HepG2 (cell line): ENCODE measurements around the gene VARS1. TPM values are rescaled to one million over a fixed set of nuclear protein-coding genes. Genes with fewer than 3 reads are reported as not detected.

ENCODE experiments used
- ATAC-seq: fragments of 200-7000 bp; cut with Tn5 transposase; 3 replicates; pipeline ENCODE4 v1.9.1; 2020; ENCODE audit warnings: mild to moderate bottlenecking, moderate library complexity
- BruUV-seq: library from RNA; stranded (reverse); fragments of 400-500 nt; replicated peaks from 2 replicates; lab custom pipeline; 2021; lab: Mats Ljungman, UMichigan
- CTCF ChIA-PET: fragments of 300-600 bp; formaldehyde crosslinking; extraction: SDS; loops from one replicate; lab custom pipeline; 2021; ENCODE audit warnings: low total read pairs, inconsistent platforms, low intra/inter-chr PET ratio; lab: Yijun Ruan, JAX
- POLR2A ChIA-PET: fragments of 350-600 bp; sonication (Branson Sonifier 250); formaldehyde crosslinking; loops from one replicate; lab custom pipeline; 2020; ENCODE audit warnings: antibody characterized with exemption, inconsistent platforms; lab: Yijun Ruan, JAX
- DNase-seq: peaks from one replicate; pipeline ENCODE4 v3.0.0-alpha.2; 2015; ENCODE audit warnings: low spot score
- FAIRE-seq: peaks from 3 replicates; lab custom pipeline; 2011; peaks lifted over from hg19 to GRCh38; lab: Jason Lieb, UNC
- H2AFZ ChIP-seq: one replicate; pipeline ENCODE4 v1.6.1; 2011; ENCODE audit warnings: low read length, inconsistent platforms
- H3K27ac ChIP-seq: fragments of 300-600 bp; 3 replicates; pipeline ENCODE4 v1.8.0; 2011; ENCODE audit warnings: mixed run types, mild to moderate bottlenecking, mixed read lengths, low read length, inconsistent platforms; ENCODE audit not compliant: insufficient read depth; ENCODE audit errors: extremely low read length
- H3K27me3 ChIP-seq, 2 experiments: fragments of 200-600 bp in 1 of 2; 2 replicates in 1 of 2; 3 replicates in 1 of 2; pipeline versions ENCODE4 v1.6.0 to v1.8.0; 2011; ENCODE audit warnings: low read length in 2 of 2, mild to moderate bottlenecking in 2 of 2, moderate library complexity in 2 of 2, inconsistent platforms in 1 of 2; ENCODE audit not compliant: insufficient read depth in 2 of 2, control insufficient read depth in 1 of 2
- H3K36me3 ChIP-seq, 2 experiments: fragments of 200-600 bp in 1 of 2; replicated peaks in 1 of 2; 2 replicates in 1 of 2; 3 replicates in 1 of 2; pipeline versions ENCODE4 v1.5.1 to v1.8.0; 2011; ENCODE audit warnings: low read length in 2 of 2, inconsistent platforms in 1 of 2; ENCODE audit not compliant: insufficient read depth in 2 of 2, control insufficient read depth in 1 of 2
- H3K4me1 ChIP-seq: 2 replicates; pipeline ENCODE4 v1.5.1; 2012; ENCODE audit warnings: low read length, inconsistent platforms; ENCODE audit not compliant: insufficient read depth
- H3K4me2 ChIP-seq: 2 replicates; pipeline ENCODE4 v1.6.0; 2011; ENCODE audit warnings: low read depth, low read length, inconsistent platforms
- H3K4me3 ChIP-seq, 3 experiments: fragments of 200-600 bp in 1 of 3; sonication (generic), shearing (Covaris generic) in 1 of 3; replicated peaks in 1 of 3; 2 replicates each; pipeline ENCODE4 v1.5.1; 2011 to 2016; ENCODE audit warnings: low read length in 3 of 3, inconsistent platforms in 2 of 3, low read depth in 2 of 3, mild to moderate bottlenecking in 2 of 3, control low read depth in 1 of 3, mixed read lengths in 1 of 3; ENCODE audit not compliant: insufficient read depth in 1 of 3
- H3K79me2 ChIP-seq: one replicate; pipeline ENCODE4 v1.6.1; 2011; ENCODE audit warnings: low read length, inconsistent platforms; ENCODE audit not compliant: insufficient read depth
- H3K9ac ChIP-seq: 2 replicates; pipeline ENCODE4 v1.6.0; 2011; ENCODE audit warnings: mild to moderate bottlenecking, low read depth, low read length, inconsistent platforms; ENCODE audit not compliant: insufficient read depth
- H3K9me3 ChIP-seq: 2 replicates; pipeline ENCODE4 v1.5.1; 2012; ENCODE audit warnings: mild to moderate bottlenecking, low read length
- H4K20me1 ChIP-seq: 2 replicates; pipeline ENCODE4 v1.6.0; 2011; ENCODE audit warnings: inconsistent platforms, mild to moderate bottlenecking, low read length, moderate library complexity; ENCODE audit not compliant: insufficient read depth
- HMG20B ChIP-seq: conservative IDR thresholded peaks from 2 replicates; pipeline ENCODE4 v1.6.1; 2016; ENCODE audit warnings: missing genetic modification reagents, missing compliant biosample characterization
- U2AF2 ChIP-seq: fragments of 200-400 bp; formaldehyde crosslinking; IDR thresholded peaks from 2 replicates; pipeline ENCODE4 v1.6.1; 2017; ENCODE audit warnings: low read depth, mild to moderate bottlenecking, low read length
- WGBS: methylation state at CpG from one replicate; pipeline ENCODE4 v1.1.6; 2017; ENCODE audit warnings: low lambda C conversion rate; 5-methylcytosine and 5-hydroxymethylcytosine counted together
- in situ Hi-C: cut with HindIII; loops from 2 replicates; pipeline ENCODE4 v1.10.0; 2017; ENCODE audit warnings: low pct_unique_long_range_greater_than_20kb; ENCODE audit not compliant: extremely low pct_ligation_motif_present
- intact Hi-C: fragments of 100-400 bp; cut with micrococcal nuclease; formaldehyde crosslinking; loops from one replicate; pipeline ENCODE4 v1.10.0; 2022; ENCODE audit not compliant: unreplicated experiment
- polyA plus RNA-seq, 8 experiments: library from polyadenylated mRNA; depleted of rRNA in 3 of 8; stranded (reverse) in 7 of 8; unstranded in 1 of 8; fragments of >200 nt; fragmentation: Illumina TruSeq in 4 of 8; extraction: Trizol in 4 of 8; gene quantifications; 2 replicates each; pipeline versions ENCODE4 v1.2.1 to v1.2.3, GENCODE V29; 2011 to 2016; ENCODE audit warnings: low read depth in 4 of 8, missing spikeins in 1 of 8, mixed read lengths in 1 of 8; ENCODE audit not compliant: insufficient read depth in 1 of 8
- total RNA-seq, 5 experiments: library from RNA; depleted of rRNA; stranded (reverse); fragments of >200 nt; fragmentation: Illumina TruSeq; extraction: Trizol; gene quantifications; 2 replicates each; pipeline ENCODE4 v1.2.3, GENCODE V29; 2016; ENCODE audit warnings: low read depth in 1 of 5
- TF ChIP-seq, protein P1 (sequence below): sonication (generic); formaldehyde crosslinking; IDR thresholded peaks from 2 replicates; pipeline ENCODE4 v1.4.0; 2020; ENCODE audit warnings: missing genetic modification reagents

VARS1 gene
- total and polyA plus RNA-seq, 2 of the 13 experiments (the other 11 are each of a cell fraction or from before 2014, with no cell fraction given): 14.7 to 56.1 TPM

DNA sequence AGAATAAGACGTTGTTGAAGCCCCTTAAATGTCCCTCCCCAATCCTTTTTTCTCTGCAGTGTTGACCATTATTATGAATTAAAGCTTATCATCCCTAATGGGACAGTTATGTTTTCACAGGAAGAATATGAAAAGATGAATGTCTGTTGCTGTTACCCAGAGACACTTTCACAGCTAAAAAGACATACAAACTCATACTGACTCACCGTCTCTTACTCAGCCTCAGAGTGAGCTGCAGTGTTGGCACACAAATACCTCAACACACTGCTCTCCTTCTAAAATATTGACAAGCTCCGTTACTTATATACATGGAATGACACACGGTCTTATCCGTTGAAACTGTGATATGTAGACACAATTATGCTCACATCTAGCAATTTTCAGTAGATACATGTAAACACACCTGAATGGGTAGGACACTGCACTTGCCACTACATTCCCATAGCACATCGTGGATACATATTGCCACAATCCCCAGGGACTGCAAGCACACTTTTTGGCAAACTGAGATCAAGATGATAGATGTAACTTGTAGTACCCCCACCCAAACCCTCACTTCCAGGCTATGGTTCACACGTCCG, 42.7 kb downstream of the VARS1 start:
- WGBS: 75% methylated on average over 8 of the region's 8 CpGs
- BruUV-seq: TSS peak; percentile 26

DNA sequence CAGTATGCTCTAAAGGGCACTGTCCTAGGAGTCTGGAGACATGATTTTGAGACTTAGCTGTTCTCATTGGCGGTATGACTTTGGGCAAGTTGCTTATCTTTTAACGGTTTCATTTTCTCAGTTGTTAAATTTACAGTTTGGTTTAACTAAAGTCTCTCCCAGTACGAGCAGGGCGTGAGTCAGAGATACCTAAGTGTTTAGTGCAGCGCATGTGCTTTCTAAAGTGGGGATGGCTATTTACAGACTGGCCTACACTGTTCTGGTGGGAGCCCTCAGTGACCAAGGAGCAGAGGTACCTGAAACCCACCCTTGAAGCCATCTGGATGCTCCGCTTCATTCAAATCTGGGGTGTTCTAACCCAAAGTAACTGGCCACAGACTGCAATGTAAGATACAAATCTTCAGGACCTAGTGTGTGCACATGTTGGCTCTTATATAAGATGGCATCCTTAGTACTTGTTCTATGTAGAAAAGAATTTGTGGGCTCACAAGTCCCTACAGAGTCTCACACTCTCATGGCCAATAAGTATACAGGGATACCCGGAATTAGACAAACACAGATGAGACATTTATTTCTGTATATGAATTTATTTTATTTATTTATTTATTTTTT, 45.0 kb downstream of the VARS1 start:
- H3K9me3 ChIP-seq: no peaks in the 10 kb centered on the region
- WGBS: 92% methylated on average over 7 of the region's 7 CpGs
- H2AFZ ChIP-seq: no peak overlapping the region
- no peak overlapping the region for H3K9ac ChIP-seq
- CTCF ChIA-PET: no interaction called here
- H3K4me2 ChIP-seq: no peak overlapping the region
- no peaks in the 10 kb centered on the region for H4K20me1 ChIP-seq
- POLR2A ChIA-PET: interaction anchor here (1.1 to 4.7 kb wide), 3 partner anchors 13 to 95 kb away, joined by 3 to 106 read pairs (median 4); partner anchors contain the start of genes APOM, CLIC1 and MSH5
- H3K4me3 ChIP-seq: no peak overlapping the region
- DNase-seq (no peak), ATAC-seq (no peak), FAIRE-seq (no peak)
- in situ Hi-C loops (no loop called here), intact Hi-C loops (no loop called here)
- TF ChIP-seq U2AF2: no peak
- TF ChIP-seq, protein P1, sequence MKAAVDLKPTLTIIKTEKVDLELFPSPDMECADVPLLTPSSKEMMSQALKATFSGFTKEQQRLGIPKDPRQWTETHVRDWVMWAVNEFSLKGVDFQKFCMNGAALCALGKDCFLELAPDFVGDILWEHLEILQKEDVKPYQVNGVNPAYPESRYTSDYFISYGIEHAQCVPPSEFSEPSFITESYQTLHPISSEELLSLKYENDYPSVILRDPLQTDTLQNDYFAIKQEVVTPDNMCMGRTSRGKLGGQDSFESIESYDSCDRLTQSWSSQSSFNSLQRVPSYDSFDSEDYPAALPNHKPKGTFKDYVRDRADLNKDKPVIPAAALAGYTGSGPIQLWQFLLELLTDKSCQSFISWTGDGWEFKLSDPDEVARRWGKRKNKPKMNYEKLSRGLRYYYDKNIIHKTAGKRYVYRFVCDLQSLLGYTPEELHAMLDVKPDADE (CRISPR knock-in tag): no peak
- H3K36me3 ChIP-seq: no peaks in the 10 kb centered on the region
- no peak overlapping the region for H3K27ac ChIP-seq
- no peaks in the 10 kb centered on the region for H3K79me2 ChIP-seq
- BruUV-seq: TSS peak; percentile 27
- peaks cover 30% of the 10 kb centered on the region for H3K4me1 ChIP-seq
- no peaks in the 10 kb centered on the region for H3K27me3 ChIP-seq

More for the DNA sequence above, 42.7 kb downstream of the VARS1 start:
- FAIRE-seq (peak; percentile 32), DNase-seq (no peak), ATAC-seq (peak; percentile 33; the same call in 1 of the 3 replicates)
- POLR2A ChIA-PET: interaction anchor here (0.8 to 11.5 kb wide), 4 partner anchors 14 to 75 kb away, joined by 3 to 96 read pairs (median 8); partner anchors contain the start of genes CLIC1, HSPA1B, MSH5 and VWA7
- H3K4me3 ChIP-seq: no peak overlapping the region
- in situ Hi-C loops: no loop called here
- no peak for TF ChIP-seq HMG20B (CRISPR knock-in tag)
- H3K27me3 ChIP-seq: no peaks in the 10 kb centered on the region
- peaks cover 11% of the 10 kb centered on the region for H3K4me1 ChIP-seq
- H4K20me1 ChIP-seq: no peaks in the 10 kb centered on the region
- H3K36me3 ChIP-seq: no peaks in the 10 kb centered on the region
- no peak overlapping the region for H3K9ac ChIP-seq
- intact Hi-C loops: no loop called here
- no peaks in the 10 kb centered on the region for H3K79me2 ChIP-seq
- H3K27ac ChIP-seq: no peak overlapping the region
- CTCF ChIA-PET: no interaction called here
- H2AFZ ChIP-seq: no peak overlapping the region
- H3K9me3 ChIP-seq: no peaks in the 10 kb centered on the region
- H3K4me2 ChIP-seq: no peak overlapping the region
